COR-L47 (cell line): Measurements from ENCODE around the gene ADM2.

Source experiments
- DNase-seq: peaks from one replicate; lab custom pipeline; 2025; lab: John Stamatoyannopoulos, UW

Gene ADM2

GRCh38 chr22:50467773-50468440, 13.4 kb upstream of the ADM2 start:
- no peak for DNase-seq

- no peak for DNase-seq
Observed at GRCh38 chr22:50468626-50469025, 12.7 kb upstream of the ADM2 start.

- DNase-seq, result peak; percentile 95
Observed at GRCh38 chr22:50469377-50470305, 11.7 kb upstream of the ADM2 start.

GRCh38 chr22:50470491-50470890, 10.9 kb upstream of the ADM2 start:
- no peak for DNase-seq

GRCh38 chr22:50471197-50471847, 10.0 kb upstream of the ADM2 start:
- DNase-seq, result no peak

- DNase-seq, result no peak
Observed at GRCh38 chr22:50471962-50472361, 9.4 kb upstream of the ADM2 start.

GRCh38 chr22:50473088-50473487, 8.3 kb upstream of the ADM2 start:
- no peak for DNase-seq

GRCh38 chr22:50473855-50474671, 7.3 kb upstream of the ADM2 start:
- no peak for DNase-seq

- DNase-seq, result peak; percentile 88
Observed at GRCh38 chr22:50474710-50475651, 6.4 kb upstream of the ADM2 start, which contains the start of gene SBF1. TSS of gene SBF1 (minus strand) at chr22:50475035. CDS start at chr22:50474840, 195 bp downstream.

- DNase-seq, result no peak
Observed at GRCh38 chr22:50475652-50476002, 5.7 kb upstream of the ADM2 start.

- DNase-seq, result no peak
Observed at GRCh38 chr22:50476868-50477267, 4.5 kb upstream of the ADM2 start.

GRCh38 chr22:50477923-50478322, 3.4 kb upstream of the ADM2 start:
- DNase-seq, result no peak

GRCh38 chr22:50479721-50480120, 1.6 kb upstream of the ADM2 start:
- no peak for DNase-seq

GRCh38 chr22:50481045-50481439, 301 bp upstream of the ADM2 start:
- no peak for DNase-seq

- DNase-seq, result no peak
Observed at GRCh38 chr22:50482107-50483074, 1.0 kb downstream of the ADM2 start.

- no peak for DNase-seq
Observed at GRCh38 chr22:50483106-50483505, 1.8 kb downstream of the ADM2 start.

- no peak for DNase-seq
Observed at GRCh38 chr22:50483556-50483955, 2.2 kb downstream of the ADM2 start.

- DNase-seq, result no peak
Observed at GRCh38 chr22:50483977-50484853, 2.9 kb downstream of the ADM2 start.
